ENCODE results near the gene USP24.
"Not testable (repeated sequence)": the region's sequence is repeated elsewhere in the genome, so short reads cannot be mapped to it uniquely, and the experiment has no call there.

USP24 gene

GRCh38 chr1:55215194-55216021 is at the start of gene USP24:
Gene USP24, minus strand, starts transcription at chr1:55215364. Its CDS starts 251 bp downstream, at chr1:55215113.
- no peak for DNase-seq

GRCh38 chr1:55262822-55263221 is 47.7 kb upstream of the USP24 start:
- no peak for DNase-seq

- no peak for DNase-seq
Measured at GRCh38 chr1:55259911-55260609, 44.9 kb upstream of the USP24 start.

- no peak for DNase-seq
Measured at GRCh38 chr1:55257958-55258357, 42.8 kb upstream of the USP24 start.

- DNase-seq = no peak
Measured at GRCh38 chr1:55255901-55256300, 40.7 kb upstream of the USP24 start.

GRCh38 chr1:55252942-55253589 is 37.9 kb upstream of the USP24 start:
- no peak for DNase-seq

GRCh38 chr1:55250399-55251075 is 35.4 kb upstream of the USP24 start:
- DNase-seq = no peak

GRCh38 chr1:55249646-55250398 is 34.7 kb upstream of the USP24 start:
- no peak for DNase-seq

- no peak for DNase-seq
Measured at GRCh38 chr1:55246896-55247295, 31.7 kb upstream of the USP24 start.

GRCh38 chr1:55246331-55246730 is 31.2 kb upstream of the USP24 start:
- DNase-seq = no peak

- no peak for DNase-seq
Measured at GRCh38 chr1:55245781-55246180, 30.6 kb upstream of the USP24 start.

- DNase-seq = no peak
Measured at GRCh38 chr1:55244476-55245099, 29.4 kb upstream of the USP24 start.

GRCh38 chr1:55243655-55244054 is 28.5 kb upstream of the USP24 start:
- DNase-seq = no peak

GRCh38 chr1:55239548-55239947 is 24.4 kb upstream of the USP24 start:
- DNase-seq = no peak

GRCh38 chr1:55235722-55236121 is 20.6 kb upstream of the USP24 start:
- DNase-seq = no peak

- DNase-seq = no peak
Measured at GRCh38 chr1:55234016-55234415, 18.9 kb upstream of the USP24 start.

- no peak for DNase-seq
Measured at GRCh38 chr1:55233145-55233777, 18.1 kb upstream of the USP24 start.

- no peak for DNase-seq
Measured at GRCh38 chr1:55232448-55233144, 17.4 kb upstream of the USP24 start.

GRCh38 chr1:55231745-55232144 is 16.6 kb upstream of the USP24 start:
- no peak for DNase-seq

- DNase-seq = no peak
Measured at GRCh38 chr1:55230659-55231058, 15.5 kb upstream of the USP24 start.

- not testable (repeated sequence) for DNase-seq
Measured at GRCh38 chr1:55229726-55230125, 14.6 kb upstream of the USP24 start.
